Adrenal gland (tissue), 5 donors: Measurements from ENCODE around the gene S100A6.

Source experiments
- CTCF ChIP-seq, 6 experiments: fragments of 450-650 bp in 4 of 6; fragments of 200-600 bp in 2 of 6; sonication (generic) in 1 of 6; IDR thresholded peaks; 1 replicate in 5 of 6; 2 replicates in 1 of 6; pipeline versions ENCODE4 v1.5.1 to v1.8.0; 2016 to 2021; ENCODE audit warnings: antibody characterized with exemption in 6 of 6, mild to moderate bottlenecking in 2 of 6, moderate library complexity in 1 of 6
- POLR2A ChIP-seq, 2 donors: fragments of 450-650 bp; IDR thresholded peaks; one replicate each; pipeline ENCODE4 v1.6.1; 2017; ENCODE audit warnings: antibody characterized with exemption in 2 of 2, mild to moderate bottlenecking in 2 of 2, moderate library complexity in 1 of 2
- donor health status: DM: no; HTN: no; CAD: no.

DNA sequence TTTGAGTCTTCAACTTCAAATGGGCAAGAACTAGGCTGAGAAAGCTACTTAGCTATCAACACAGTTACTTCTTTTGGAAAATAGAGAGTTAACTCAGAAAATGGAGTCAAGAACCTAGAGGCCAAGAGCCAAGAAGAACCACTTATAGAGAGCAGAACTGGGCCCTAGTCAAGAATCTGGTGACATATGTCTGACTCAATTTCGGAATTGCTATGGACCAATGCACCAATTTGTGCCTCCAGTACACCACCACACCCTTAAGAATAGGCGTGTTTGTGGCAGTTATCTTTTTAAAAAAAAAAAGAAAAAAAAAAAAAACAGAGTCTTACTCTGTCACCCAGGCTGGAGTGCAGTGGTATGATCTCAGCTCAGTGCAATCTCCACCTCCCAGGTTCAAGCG lies 22.1 kb upstream of the S100A6 start:
- TF ChIP-seq CTCF (IDR thresholded peaks at IDR 0.05): no peak
- TF ChIP-seq POLR2A (IDR thresholded peaks at IDR 0.05): no peak
